GM19035 (cell line): ENCODE results near the gene LMX1A.

Experiments
- ATAC-seq: cut with Tn5 transposase; IDR thresholded peaks from one replicate; pipeline ENCODE4 v1.9.1; 2021; ENCODE audit not compliant: unreplicated experiment

The LMX1A gene

DNA sequence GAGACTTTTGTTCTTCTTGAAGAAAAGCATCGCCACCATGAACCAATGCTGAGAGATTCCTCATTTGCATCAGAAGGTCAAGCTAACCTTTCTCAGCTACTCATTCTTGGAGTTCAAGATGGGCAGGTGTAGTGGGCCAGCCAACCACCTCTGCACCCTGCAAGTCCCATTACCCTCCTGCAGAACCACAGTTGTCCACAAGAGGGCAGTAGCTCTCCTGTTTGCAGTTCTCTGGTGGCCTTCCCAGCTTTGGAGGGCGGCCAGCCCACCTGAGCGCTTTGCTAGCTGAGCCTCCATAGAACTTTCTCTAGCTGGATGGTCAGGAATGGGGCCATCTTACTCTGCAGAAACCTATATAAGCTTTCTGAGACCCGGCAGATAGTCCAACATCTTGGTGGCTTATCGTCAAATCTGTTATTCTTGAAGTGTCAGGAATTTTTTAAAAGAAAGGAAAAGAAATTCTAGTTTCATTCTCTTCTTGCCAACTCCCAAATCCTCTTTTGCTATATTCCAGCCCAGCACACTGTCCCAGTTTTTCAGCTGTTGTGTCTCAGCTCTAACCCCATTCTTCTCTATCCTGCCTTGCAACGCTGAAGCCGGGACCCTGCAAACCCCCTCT is 11.0 kb upstream of the LMX1A start:
- no peak for ATAC-seq

DNA sequence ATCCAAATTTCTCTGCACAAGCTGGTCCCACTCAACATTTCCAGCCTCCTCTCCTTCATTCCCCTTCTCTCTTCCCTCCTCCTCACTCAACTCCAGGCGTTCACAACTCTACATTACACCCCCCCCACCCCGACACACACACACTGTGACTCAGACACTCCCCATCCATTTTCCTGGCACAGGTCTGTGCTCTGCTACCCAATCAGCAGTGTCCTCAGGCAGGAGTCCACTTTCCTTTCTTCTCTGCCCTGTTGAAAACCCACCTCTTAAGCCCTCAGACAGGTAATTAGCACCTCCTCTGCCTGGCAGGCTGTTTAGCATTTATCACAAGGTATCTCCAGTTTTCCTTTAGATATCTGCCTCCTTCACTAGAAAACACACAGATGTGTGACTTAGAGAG is 8.8 kb upstream of the LMX1A start:
- ATAC-seq, result no peak

DNA sequence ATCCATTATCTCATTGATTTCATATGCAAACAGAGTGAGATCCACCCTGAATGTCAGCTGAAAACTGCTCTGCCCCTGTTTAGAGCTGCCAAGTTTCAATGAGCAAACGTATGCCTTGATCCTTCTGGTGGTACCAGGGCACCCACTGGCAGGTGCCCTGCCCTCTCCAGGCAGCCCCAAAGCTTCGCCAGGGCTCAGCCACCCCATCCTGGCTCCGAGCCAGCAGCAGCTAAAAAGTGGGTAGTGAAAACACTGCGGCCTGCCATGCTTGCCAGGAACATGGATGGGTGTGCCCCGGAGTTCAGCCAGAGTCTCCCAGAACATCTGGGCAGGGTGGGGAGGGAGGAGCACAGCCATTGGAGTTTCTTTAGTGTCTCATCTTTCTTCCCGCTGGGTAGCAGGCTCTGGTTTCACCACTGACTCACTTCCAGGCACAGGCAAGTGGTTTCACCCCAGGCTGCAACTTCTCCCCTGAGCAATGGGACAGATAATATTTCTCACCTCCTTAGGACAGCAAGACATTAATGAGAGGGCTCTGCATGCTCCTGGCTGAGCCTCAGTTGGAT is 8.1 kb upstream of the LMX1A start:
- no peak for ATAC-seq

DNA sequence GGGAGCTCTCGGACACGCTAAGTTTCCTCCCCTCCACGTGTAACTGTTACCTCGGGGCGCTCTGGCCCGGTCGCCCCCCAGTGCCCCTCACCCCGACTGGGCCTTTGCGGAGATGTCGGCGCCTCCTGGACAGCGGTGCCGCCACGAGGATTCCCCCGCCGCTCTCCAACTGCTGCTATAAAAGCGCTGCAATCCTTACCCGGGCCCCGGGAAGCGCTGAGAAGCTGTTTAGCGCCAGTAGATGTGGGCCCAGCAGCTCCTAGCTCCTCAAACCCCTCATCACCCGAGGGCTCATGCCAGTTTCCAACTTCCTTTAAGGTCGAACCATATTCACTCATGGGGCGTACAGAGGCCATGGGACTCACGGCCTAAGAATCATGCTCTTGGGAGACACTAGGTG is 361 bp upstream of the LMX1A start:
- no peak for ATAC-seq

DNA sequence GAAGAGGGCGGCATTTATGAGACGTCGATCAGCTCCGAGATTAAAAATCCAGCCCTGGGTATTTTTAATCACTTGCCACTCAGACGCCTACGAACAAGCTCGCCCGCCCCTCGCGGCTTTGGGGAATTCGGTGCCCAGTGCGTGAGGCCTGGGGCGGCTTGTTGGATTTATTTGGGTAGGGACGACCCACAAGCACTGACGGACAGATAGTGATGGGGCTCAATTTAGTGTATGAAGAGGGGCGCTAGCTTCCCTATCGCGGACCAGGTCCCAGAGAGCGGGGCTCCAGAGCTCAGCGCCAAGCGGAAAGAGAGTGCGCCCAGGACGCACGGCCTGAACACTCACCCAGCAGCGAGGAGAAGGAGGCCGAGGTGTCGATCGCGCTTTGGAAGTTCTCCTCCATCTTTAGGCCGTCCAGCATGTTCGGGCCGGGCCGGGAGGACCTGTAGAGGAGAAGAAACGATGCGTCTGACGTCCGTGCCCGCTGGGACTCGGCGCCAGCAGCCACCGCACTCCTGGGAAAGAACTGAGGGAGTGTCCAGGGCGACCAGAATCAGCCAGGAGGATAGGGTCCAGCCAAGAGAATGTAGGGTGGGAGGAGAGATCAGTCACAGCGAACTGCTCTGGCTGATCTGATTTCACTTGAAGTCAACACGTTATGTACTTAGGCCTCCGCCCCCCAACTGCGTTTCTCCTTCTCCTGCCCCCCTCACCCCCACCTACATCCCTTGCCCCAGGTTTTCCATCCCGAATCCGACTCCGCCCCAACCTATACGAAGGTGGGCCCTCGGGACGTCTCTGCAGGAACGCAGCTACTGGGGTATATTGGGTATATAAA is 1.2 kb downstream of the LMX1A start:
- ATAC-seq, result no peak

DNA sequence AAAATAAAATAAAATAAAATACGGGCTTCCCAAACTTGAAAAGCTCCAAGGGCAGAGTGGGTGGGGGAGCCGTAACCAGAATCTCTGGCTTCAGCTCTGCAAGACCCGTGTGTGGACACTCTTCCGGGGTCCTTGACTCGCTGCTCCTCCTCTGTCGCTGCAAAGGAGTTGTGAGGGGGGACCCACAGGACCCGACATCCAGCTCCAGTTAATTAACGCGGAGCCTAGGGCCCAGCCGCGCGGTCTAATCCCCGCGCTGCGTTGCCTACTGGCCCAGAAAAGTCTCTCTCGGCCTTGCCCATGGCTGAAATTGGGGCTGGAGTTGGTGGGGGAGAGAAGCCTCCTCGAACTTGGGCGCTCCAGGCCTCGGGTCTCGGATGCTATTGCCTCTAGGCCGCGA is 1.8 kb downstream of the LMX1A start:
- ATAC-seq, result no peak

DNA sequence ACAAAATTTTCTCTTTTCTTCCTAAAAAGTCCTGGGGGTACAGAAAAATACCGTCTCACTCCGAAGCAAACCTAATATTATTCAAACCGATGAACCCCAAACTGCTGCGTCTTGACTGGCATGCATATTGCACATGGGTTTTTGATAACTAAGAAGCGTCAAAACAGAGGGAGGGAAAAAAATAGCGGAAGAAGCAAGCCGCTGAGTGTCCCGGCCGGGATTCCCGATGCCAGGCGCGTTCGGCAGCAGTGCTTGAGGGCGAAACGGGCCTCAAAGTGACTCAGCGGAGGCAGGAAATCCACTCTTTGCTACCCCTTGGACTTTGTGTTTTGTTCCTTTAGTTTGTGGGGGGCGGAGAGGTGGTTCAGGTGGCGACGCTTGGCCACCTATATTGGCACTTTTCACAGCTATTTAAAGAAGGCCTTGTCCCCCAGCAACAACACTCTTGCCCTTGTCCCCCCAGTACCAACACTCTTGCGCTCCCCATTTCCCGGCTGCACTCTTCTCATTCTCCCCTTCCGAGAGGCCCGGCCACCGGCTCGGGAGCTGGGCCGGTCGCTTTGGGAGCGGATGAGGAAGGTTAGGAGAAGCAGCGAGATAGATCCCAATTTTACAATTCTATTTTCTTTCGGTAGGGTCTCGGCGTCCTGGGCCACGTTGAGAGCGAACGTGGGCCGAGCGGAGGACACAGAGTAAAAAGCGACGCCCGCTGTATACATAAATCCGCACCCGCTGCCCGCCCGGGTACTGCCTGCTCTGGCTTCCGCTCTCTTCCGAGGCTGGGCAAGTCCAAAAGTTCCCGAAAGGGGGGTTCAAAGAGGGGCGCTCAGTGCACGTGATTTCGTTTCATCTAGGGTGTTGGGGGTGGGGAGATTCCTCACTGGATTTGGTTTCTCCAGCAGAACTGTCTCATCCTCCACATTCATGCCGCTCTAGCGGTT is 2.5 kb downstream of the LMX1A start:
- no peak for ATAC-seq

DNA sequence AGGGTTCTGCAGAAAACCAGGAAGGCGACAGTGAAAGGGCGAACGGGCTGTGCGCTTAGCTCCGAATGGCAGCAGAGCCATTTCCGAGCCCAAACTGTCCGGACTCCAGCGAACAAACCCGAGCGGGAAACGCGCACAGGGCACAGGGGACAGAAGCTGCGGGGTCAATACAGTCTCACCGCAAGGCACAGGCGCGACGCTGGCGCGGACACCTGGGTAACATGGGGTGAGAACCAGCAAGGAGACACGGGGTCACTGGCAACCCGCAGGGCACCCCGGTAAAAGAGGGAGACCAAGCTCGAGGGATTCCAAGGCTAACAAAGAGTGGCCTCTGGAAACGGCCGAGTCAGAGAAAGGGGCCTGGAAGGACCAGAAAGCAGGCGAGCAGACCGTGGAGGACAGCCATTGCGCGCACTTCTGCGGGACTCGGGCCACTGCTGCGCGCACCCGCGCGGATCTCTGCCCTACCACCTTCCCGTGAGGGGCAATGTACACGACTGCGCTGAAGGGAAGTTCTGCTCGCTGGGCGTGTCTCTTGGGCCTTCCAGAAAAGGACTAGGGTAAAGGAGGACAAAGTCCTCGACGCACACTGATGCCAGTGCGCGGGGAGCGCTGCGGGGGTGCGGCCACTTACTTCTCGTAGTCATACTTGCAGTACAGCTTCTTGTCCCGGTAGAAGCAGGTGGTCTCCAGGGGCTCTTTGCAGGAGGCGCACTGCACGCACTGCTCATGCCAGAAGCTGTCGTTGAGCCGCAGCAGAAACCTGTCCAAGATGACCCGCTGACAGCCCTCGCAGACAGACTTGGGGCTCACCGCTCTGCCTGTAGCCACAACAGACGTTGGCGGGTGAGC is 3.8 kb downstream of the LMX1A start:
- ATAC-seq, result no peak

DNA sequence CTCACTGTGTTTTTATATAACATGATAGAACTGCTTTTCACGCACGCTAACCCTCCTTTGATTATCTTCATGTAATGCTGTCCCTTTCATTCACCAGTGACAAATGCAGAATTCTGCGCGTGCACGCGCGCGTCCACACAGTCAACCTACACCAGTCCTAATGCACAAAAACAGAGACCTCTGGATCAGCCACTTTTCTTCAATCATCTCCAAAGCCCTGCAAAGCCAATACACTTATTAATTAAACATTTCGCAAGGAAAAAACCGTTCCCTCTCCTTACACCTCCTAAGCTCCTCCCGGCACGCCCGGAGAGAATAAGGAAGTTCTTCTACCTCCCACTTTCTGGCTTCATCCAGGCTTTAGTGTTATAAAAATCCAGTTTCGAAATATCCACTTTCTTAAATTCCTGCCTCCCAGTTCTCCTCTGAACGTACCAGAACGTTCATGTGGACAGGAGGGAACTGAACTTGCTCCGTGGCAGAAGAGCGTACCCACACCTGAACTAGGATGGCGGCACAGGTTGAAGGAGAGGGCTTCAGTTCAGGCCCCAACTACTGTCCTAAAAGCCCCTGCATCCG is 4.6 kb downstream of the LMX1A start:
- ATAC-seq, result no peak

DNA sequence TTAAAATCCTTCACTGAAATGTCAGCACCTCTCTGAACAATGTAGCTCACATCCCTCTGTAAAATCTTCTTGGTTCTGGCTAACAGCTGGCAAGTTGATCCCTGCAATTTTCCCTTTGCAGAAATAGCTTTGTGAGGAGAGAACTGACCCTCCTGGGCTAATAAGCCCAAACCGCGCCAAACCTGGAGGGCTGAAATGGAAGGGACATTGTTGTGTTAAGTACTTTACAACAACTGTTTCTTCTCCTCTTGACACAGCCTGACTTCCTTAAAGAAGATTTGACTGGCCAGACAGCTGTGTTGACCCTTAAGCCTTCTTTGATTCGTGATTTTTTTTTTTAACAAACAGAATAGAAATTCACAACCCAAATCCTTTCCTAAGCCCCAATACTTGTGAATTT is 5.7 kb downstream of the LMX1A start:
- ATAC-seq, result no peak

DNA sequence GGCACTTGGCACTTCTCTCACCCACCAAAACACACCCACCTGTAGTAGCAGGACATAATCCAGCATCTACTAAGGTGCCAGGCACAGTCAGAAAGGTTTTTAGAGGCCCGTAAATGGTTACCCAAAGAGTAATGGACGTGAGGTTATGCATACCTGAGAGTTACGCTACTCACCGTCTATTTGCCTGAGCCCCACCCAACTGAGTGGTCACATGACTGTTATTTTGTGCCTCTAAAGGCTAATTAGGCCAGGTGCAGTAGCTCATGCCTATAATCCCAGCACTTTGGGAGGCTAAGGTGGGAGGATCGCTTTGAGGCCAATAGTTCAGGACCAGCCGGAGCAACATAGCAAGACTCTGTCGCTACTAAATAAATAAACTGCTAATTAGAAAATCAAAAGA is 11.0 kb downstream of the LMX1A start:
- ATAC-seq, result no peak

DNA sequence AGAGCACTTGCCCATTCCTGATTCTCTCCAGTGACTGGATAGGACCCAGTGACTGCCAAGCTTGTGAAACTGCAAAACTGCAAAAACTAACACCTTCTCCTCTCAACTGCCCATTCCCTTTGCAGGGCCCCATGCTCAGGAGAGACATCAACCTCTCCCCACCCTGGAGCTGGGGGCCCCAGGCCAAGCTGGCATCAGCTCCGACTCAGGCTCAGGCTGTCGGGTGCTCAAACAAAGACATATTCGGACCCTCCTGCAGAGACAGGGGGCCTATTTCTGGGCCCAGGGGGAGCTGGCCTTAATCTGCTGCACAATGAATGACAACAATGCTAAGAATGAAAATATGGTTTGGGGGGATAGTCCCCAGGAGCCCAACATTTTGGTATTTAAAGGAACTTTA is 11.8 kb downstream of the LMX1A start:
- no peak for ATAC-seq

DNA sequence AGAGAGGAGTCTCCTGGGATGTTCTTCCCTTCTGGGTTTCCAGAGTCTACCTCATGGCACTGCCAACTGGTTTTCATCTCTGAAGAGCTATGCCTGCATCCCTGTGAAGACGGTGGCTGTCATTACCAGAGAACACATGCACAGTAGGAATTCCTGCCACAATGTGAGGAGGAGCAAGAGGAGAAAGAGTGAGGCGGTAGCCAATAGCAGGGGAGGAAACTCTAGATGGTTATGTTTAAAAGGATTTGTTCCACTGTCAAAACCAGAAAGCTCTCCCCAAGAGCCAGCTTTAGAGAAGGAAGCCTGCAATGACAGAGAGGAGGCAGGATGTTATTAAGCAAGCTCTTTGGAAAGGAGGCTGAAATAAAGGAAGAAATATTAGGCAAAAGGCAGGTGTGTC is 12.3 kb downstream of the LMX1A start:
- ATAC-seq, result no peak

DNA sequence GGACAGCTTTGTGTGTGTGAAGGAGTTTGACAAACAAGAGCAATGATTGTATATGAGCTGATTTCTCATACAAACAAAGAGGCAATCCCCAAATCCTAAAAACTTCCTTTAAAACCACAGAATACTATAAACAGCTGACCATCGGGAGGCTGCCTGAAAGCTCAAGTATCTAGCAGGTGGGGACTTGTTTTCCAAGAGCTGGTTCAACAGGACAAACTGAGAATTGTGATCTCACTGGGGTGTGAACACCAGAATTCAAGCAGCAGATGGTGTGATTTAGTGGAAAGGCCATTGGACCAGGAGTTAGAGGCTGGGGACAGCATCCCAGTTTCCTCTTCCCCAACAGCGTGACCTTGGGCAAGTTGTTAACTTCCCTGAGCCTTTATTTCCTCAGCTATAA is 13.9 kb downstream of the LMX1A start:
- no peak for ATAC-seq

DNA sequence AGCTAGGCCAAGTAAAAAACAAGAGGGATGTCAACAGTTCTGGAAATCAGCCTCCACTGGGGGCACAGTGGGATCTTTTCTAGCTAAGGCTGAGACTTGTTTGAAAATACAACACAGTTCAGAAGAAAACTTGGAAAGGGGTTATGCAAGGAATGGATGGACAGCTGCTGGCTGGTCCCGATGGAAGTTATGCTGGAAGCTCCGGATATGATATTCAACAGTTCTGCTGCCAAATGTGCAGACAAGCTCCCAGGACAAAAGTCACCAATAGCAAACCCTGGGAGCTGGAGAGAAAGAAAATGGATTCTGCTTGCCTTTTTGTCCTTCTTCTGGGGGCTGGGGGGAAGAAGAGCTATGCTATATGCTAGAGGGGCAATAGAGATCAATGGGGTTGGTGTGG is 14.3 kb downstream of the LMX1A start:
- ATAC-seq, result no peak

DNA sequence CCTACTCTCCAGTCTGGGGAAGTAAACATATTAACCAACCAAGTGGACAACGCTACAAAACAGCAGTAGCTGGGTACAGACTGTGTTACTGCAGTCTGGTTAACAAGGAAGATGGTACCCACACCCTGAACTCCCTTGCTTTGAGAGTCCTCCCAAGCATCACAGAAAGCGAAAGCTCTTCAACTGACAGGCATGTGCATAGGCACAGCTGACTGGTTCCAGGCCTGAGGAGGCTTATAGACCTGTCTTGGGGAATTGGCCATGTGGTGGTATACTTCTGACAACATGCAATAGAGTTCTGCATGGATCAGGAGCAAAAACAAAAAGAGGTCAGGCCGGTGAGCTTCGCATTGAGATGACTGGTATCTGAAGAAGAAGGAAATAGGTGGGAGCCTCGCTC is 17.4 kb downstream of the LMX1A start:
- no peak for ATAC-seq

DNA sequence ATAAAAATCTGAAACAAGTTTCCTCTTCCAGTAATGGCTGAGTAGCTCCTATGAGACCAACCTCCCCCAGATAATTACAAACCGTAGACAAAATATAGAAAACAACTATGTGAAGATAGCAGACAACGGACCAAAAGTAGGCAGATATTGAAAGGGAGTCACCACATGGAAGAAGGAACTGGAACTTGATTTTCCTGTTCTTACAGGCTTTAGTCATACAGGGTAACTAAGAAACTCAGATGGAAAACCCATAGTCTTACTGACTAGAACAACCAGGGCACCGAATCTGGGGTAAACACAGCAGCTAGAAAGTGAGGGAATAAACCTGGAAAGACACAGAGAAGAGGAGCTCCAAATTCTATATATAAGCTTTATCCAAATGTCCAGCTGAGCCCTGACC is 26.0 kb downstream of the LMX1A start:
- no peak for ATAC-seq

DNA sequence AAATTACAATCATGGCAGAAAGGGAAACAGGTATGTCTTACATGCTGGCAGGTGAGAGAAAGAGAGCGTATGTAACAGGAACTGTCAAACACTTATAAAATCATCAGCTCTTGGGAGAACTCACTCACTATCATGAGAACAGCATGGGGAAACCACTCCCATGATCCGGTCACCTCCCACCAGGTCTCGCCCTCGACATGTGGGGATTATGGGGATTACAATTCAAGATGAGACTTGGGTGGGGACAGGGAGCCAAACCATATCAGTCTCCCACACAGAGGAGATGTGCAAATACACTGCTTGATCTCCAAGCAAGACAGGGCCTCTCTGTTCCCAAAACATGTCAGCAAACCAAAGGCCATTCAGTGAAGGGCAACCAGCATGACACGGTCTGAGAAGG is 27.4 kb downstream of the LMX1A start:
- ATAC-seq, result no peak

DNA sequence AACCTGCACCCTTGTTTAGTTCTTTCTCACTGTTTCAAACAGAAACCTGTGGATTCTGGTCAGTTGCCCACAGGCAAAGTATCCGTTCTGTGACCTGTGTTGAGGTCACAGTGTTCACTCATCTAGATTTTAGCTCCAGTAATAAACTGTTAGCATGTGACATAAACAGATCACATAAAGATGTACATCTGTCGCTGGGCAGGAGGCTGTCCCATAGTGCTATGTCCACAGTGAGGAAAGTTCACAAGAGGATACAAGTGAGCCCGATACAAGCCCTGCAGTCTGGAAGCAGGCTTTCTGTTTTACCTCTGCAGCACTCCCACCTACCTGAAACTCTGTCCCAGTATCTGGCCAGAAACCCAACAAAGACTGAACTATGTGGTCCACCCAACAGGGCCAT is 28.4 kb downstream of the LMX1A start:
- no peak for ATAC-seq

DNA sequence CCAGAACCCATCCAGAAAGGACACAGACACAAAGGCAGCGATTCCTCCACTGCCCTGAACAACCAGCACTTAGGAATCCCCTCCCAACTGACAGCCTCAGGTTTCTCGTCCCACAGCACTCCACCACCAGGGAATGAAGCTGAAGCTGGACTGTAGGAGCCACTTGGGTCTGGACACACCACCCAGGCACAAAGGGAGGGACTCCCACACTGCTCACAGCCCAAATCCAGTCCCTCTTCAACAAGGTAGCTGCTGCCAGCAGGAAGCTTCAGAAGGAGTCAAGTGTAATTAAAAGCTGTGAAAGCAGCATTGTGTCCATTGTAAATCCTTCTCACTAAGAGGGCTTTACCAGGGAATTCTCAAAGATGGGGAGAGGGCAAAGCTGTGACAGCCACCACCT is 29.0 kb downstream of the LMX1A start:
- no peak for ATAC-seq
